PC-9 (cell line): ENCODE results near the gene ELL2.

Source experiments
- EZH2 ChIP-seq: fragments of 200-600 bp; sonication (generic); IDR thresholded peaks from 2 replicates; pipeline ENCODE4 v1.8.0; 2017; ENCODE audit warnings: antibody characterized with exemption, low read depth
- TF ChIP-seq, protein P1 (sequence below): fragments of 200-600 bp; sonication (generic); conservative IDR thresholded peaks from 2 replicates; pipeline ENCODE4 v1.6.1; 2017; ENCODE audit warnings: mixed run types, antibody characterized with exemption, mild to moderate bottlenecking, moderate library complexity

DNA sequence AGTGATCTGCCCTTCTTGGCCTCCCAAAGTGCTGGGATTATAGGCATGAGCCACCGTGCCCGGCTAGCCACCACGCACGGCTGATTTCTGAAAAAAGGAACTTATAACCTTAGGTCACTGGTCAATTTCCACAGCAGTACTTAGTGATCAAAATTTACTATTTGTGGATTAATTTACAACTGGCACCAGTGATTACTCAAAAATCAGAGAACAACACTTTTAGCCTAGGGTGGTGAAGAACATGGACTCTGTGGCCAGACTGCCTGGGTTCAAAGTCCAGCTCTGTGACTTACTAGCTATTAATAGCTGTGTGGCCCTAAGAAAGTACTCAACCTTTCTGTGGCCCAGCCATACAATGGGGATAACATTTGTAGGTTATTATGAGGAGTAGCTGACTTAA, 88.3 kb downstream of the ELL2 start:
- TF ChIP-seq, protein P1, sequence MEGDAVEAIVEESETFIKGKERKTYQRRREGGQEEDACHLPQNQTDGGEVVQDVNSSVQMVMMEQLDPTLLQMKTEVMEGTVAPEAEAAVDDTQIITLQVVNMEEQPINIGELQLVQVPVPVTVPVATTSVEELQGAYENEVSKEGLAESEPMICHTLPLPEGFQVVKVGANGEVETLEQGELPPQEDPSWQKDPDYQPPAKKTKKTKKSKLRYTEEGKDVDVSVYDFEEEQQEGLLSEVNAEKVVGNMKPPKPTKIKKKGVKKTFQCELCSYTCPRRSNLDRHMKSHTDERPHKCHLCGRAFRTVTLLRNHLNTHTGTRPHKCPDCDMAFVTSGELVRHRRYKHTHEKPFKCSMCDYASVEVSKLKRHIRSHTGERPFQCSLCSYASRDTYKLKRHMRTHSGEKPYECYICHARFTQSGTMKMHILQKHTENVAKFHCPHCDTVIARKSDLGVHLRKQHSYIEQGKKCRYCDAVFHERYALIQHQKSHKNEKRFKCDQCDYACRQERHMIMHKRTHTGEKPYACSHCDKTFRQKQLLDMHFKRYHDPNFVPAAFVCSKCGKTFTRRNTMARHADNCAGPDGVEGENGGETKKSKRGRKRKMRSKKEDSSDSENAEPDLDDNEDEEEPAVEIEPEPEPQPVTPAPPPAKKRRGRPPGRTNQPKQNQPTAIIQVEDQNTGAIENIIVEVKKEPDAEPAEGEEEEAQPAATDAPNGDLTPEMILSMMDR = no peak
- TF ChIP-seq EZH2 = no peak
